Trophoblast cell (in vitro differentiated cells and primary cell): ENCODE results near the gene REEP5.

Source experiments
- DNase-seq, 2 donors: peaks; one replicate each; pipeline ENCODE4 v3.0.0-alpha.2; 2016
- H2AFZ ChIP-seq: 2 replicates; pipeline ENCODE4 v1.6.1; 2013; ENCODE audit warnings: low read length, moderate library complexity, mild to moderate bottlenecking; ENCODE audit not compliant: insufficient read depth, poor library complexity
- H2AK5ac ChIP-seq: 2 replicates; pipeline ENCODE4 v1.6.1; 2013; ENCODE audit warnings: mild to moderate bottlenecking, low read length
- H2BK120ac ChIP-seq: 2 replicates; pipeline ENCODE4 v1.6.1; 2013; ENCODE audit warnings: low read length, mild to moderate bottlenecking, moderate library complexity; ENCODE audit not compliant: insufficient read depth, poor library complexity
- H2BK12ac ChIP-seq: 2 replicates; pipeline ENCODE4 v1.6.1; 2013; ENCODE audit warnings: mild to moderate bottlenecking, low read length, moderate library complexity
- H2BK5ac ChIP-seq: 2 replicates; pipeline ENCODE4 v1.6.1; 2013; ENCODE audit warnings: low read length, low read depth, moderate library complexity, mild to moderate bottlenecking; ENCODE audit not compliant: poor library complexity
- H3K14ac ChIP-seq: 2 replicates; pipeline ENCODE4 v1.6.1; 2013; ENCODE audit warnings: mild to moderate bottlenecking, low read length
- H3K18ac ChIP-seq: 2 replicates; pipeline ENCODE4 v1.6.1; 2013; ENCODE audit warnings: mild to moderate bottlenecking, low read length
- H3K23ac ChIP-seq: 2 replicates; pipeline ENCODE4 v1.6.1; 2013; ENCODE audit warnings: low read length
- H3K27ac ChIP-seq: 2 replicates; pipeline ENCODE4 v1.5.1; 2013; ENCODE audit warnings: low read depth, mild to moderate bottlenecking, inconsistent platforms, low read length, moderate library complexity
- H3K27me3 ChIP-seq: 2 replicates; pipeline ENCODE4 v1.6.1; 2013; ENCODE audit warnings: inconsistent platforms, mild to moderate bottlenecking, low read length, moderate library complexity; ENCODE audit not compliant: insufficient read depth
- H3K36me3 ChIP-seq, 2 experiments: 1 replicate in 1 of 2; 2 replicates in 1 of 2; pipeline ENCODE4 v1.6.1; 2013; ENCODE audit warnings: low read length in 2 of 2, mild to moderate bottlenecking in 2 of 2, moderate library complexity in 1 of 2; ENCODE audit not compliant: insufficient read depth in 2 of 2, control insufficient read depth in 1 of 2
- H3K4ac ChIP-seq: 2 replicates; pipeline ENCODE4 v1.6.1; 2013; ENCODE audit warnings: low read depth, mild to moderate bottlenecking, low read length, moderate library complexity
- H3K4me1 ChIP-seq, 2 experiments: 1 replicate in 1 of 2; 2 replicates in 1 of 2; pipeline ENCODE4 v1.6.1; 2013; ENCODE audit warnings: low read length in 2 of 2, mild to moderate bottlenecking in 2 of 2, moderate library complexity in 1 of 2; ENCODE audit not compliant: insufficient read depth in 2 of 2, control insufficient read depth in 1 of 2
- H3K4me2 ChIP-seq: 2 replicates; pipeline ENCODE4 v1.6.1; 2013; ENCODE audit warnings: inconsistent platforms, mild to moderate bottlenecking, low read length, moderate library complexity
- H3K4me3 ChIP-seq: 2 replicates; pipeline ENCODE4 v1.5.1; 2013; ENCODE audit warnings: mild to moderate bottlenecking, low read depth, low read length, inconsistent platforms
- H3K79me1 ChIP-seq: one replicate; pipeline ENCODE4 v1.6.1; 2013; ENCODE audit warnings: low read length
- H3K79me2 ChIP-seq: 2 replicates; pipeline ENCODE4 v1.6.1; 2013; ENCODE audit warnings: low read length, mild to moderate bottlenecking; ENCODE audit not compliant: control insufficient read depth, insufficient read depth, poor library complexity
- H3K9ac ChIP-seq: 2 replicates; pipeline ENCODE4 v1.6.1; 2013; ENCODE audit warnings: mild to moderate bottlenecking, low read length
- H3K9me3 ChIP-seq: 2 replicates; pipeline ENCODE4 v1.6.1; 2013; ENCODE audit warnings: low read depth, mild to moderate bottlenecking, control low read depth, inconsistent platforms, low read length; ENCODE audit not compliant: insufficient read depth
- H4K12ac ChIP-seq: 2 replicates; pipeline ENCODE4 v1.6.1; 2013; ENCODE audit warnings: low read depth, mild to moderate bottlenecking, low read length, moderate library complexity
- H4K8ac ChIP-seq: 2 replicates; pipeline ENCODE4 v1.6.1; 2013; ENCODE audit warnings: low read depth, mild to moderate bottlenecking, low read length, moderate library complexity
- H4K91ac ChIP-seq: one replicate; pipeline ENCODE4 v1.6.1; 2013; ENCODE audit warnings: low read depth, mild to moderate bottlenecking, low read length, moderate library complexity
- WGBS: extraction: QIAGEN DNeasy Blood & Tissue Kit; methylation state at CpG from one replicate; pipeline ENCODE4 v1.1.7; 2013; ENCODE audit warnings: missing lambda C conversion rate; ENCODE audit not compliant: insufficient read length, insufficient coverage; ENCODE audit errors: extremely low coverage; 5-methylcytosine and 5-hydroxymethylcytosine counted together

Gene REEP5

GRCh38 chr5:112880219-112880964 is 41.6 kb downstream of the REEP5 start:
- no peak for DNase-seq
- H3K4me2 ChIP-seq, result no peak overlapping the region
- H3K27me3 ChIP-seq, result no peaks in the 10 kb centered on the region
- no peaks in the 10 kb centered on the region for H3K9me3 ChIP-seq
- no peak overlapping the region for H3K23ac ChIP-seq
- H2BK12ac ChIP-seq, result no peak overlapping the region
- no peaks in the 10 kb centered on the region for H3K4me1 ChIP-seq
- no peak overlapping the region for H3K4ac ChIP-seq
- no peak overlapping the region for H2AK5ac ChIP-seq
- no peak overlapping the region for H2BK120ac ChIP-seq
- H3K18ac ChIP-seq, result no peak overlapping the region
- peaks cover 8 to 39% of the 10 kb centered on the region in 2 experiments for H3K36me3 ChIP-seq
- no peak overlapping the region for H4K8ac ChIP-seq
- no peak overlapping the region for H3K14ac ChIP-seq
- H3K4me3 ChIP-seq, result no peak overlapping the region
- H4K91ac ChIP-seq, result no peak overlapping the region
- no peak overlapping the region for H3K9ac ChIP-seq
- no peaks in the 10 kb centered on the region for H3K79me1 ChIP-seq
- no CpG with 5 or more reads among the region's 2 CpGs for WGBS
- H4K12ac ChIP-seq, result no peak overlapping the region
- no peak overlapping the region for H3K27ac ChIP-seq
- H2BK5ac ChIP-seq, result no peak overlapping the region
- no peak overlapping the region for H2AFZ ChIP-seq
- no peaks in the 10 kb centered on the region for H3K79me2 ChIP-seq

DNA sequence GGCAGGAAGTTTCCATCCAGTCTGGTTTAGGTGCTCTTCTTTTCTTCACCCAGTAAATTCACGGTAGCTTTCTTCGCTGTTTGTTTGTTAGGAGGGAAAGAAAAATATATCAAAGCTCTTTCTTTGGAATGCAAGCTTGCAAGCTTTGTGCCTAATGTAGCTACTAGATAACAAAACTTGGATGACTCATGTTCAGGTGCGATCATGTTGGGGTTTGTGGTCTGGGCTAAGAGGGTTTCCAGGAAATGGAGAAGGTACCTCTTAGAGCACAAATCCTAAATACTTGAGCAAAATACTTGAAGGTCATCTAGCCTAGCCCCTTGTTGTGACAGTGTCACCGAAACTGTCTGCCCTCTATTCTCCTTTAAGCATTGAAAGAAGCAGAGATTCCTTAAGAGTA is 43.3 kb downstream of the REEP5 start:
- no peaks in the 10 kb centered on the region for H3K9me3 ChIP-seq
- no peak overlapping the region for H4K8ac ChIP-seq
- H3K4ac ChIP-seq, result no peak overlapping the region
- no peak overlapping the region for H3K14ac ChIP-seq
- H3K9ac ChIP-seq, result no peak overlapping the region
- no peak overlapping the region for H2BK5ac ChIP-seq
- no peak overlapping the region for H2AK5ac ChIP-seq
- no peak overlapping the region for H4K91ac ChIP-seq
- H2AFZ ChIP-seq, result no peak overlapping the region
- H3K36me3 ChIP-seq, result peaks cover 8 to 33% of the 10 kb centered on the region in 2 experiments
- H3K27me3 ChIP-seq, result no peaks in the 10 kb centered on the region
- H2BK120ac ChIP-seq, result no peak overlapping the region
- peak in 1 of 2 donors; percentile 67 for DNase-seq
- H3K23ac ChIP-seq, result no peak overlapping the region
- H3K4me3 ChIP-seq, result no peak overlapping the region
- H3K79me1 ChIP-seq, result no peaks in the 10 kb centered on the region
- no CpG with 5 or more reads among the region's 4 CpGs for WGBS
- no peak overlapping the region for H3K18ac ChIP-seq
- no peaks in the 10 kb centered on the region for H3K4me1 ChIP-seq
- peak overlapping the region; percentile 0 for H3K4me2 ChIP-seq
- H4K12ac ChIP-seq, result no peak overlapping the region
- H3K79me2 ChIP-seq, result no peaks in the 10 kb centered on the region
- no peak overlapping the region for H2BK12ac ChIP-seq
- H3K27ac ChIP-seq, result no peak overlapping the region

DNA sequence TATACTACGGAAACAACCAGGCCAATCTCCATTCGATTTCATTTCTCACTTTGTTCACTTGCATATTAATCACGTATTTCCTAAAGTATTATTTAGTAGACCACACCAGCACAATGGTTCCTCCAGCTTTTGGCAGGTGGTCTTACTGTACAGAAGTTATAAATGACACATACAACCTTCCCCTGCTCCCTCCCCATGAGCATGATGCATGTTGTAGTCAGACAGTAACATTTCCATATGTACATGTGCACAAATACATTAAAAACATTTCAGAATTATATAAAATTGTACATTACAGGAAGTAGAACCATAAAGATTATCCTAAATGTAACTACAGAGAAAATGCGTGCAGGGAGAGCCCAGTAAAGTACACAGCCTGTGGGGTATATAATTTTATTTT is 43.9 kb downstream of the REEP5 start:
- Histone ChIP-seq H3K9ac (no peak overlapping the region), H2BK120ac (no peak overlapping the region), H2BK5ac (no peak overlapping the region), H3K79me1 (no peaks in the 10 kb centered on the region), H2AK5ac (no peak overlapping the region), H3K4ac (no peak overlapping the region), H3K23ac (no peak overlapping the region), H3K27me3 (no peaks in the 10 kb centered on the region), H3K36me3 (peaks cover 8 to 31% of the 10 kb centered on the region in 2 experiments), H3K18ac (no peak overlapping the region), H3K9me3 (no peaks in the 10 kb centered on the region), H4K91ac (no peak overlapping the region), H2AFZ (no peak overlapping the region), H3K4me1 (no peaks in the 10 kb centered on the region), H3K79me2 (no peaks in the 10 kb centered on the region), H4K12ac (no peak overlapping the region), H3K4me3 (no peak overlapping the region), H4K8ac (no peak overlapping the region), H3K14ac (no peak overlapping the region), H3K4me2 (no peak overlapping the region), H3K27ac (no peak overlapping the region), H2BK12ac (no peak overlapping the region)
- no peak for DNase-seq
- no CpG with 5 or more reads among the region's 4 CpGs for WGBS

DNA sequence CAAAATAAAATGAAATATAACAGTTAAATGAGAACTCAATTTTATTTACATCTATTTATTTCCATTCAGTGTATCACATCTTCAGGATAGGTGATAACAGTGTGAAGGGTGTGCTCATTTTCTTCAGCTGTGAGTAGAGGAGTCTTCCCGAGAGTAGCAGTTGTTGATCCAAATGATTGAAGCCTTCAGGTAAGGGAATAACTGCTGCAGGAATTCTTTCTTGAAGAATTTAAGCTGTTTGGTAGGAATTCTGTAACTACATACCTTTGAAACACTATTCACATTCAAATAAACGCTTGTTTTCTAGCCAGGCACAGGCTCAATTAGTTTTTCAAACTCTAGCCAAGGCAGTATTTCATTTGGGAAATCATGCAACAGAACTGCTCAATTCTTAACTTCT is 45.7 kb downstream of the REEP5 start:
- H3K14ac ChIP-seq, result no peak overlapping the region
- no peak overlapping the region for H3K23ac ChIP-seq
- H4K91ac ChIP-seq, result no peak overlapping the region
- H3K9me3 ChIP-seq, result no peaks in the 10 kb centered on the region
- no peak overlapping the region for H2BK5ac ChIP-seq
- no peak overlapping the region for H3K18ac ChIP-seq
- no peak overlapping the region for H3K9ac ChIP-seq
- no peaks in the 10 kb centered on the region for H3K79me1 ChIP-seq
- H4K12ac ChIP-seq, result no peak overlapping the region
- no peaks in the 10 kb centered on the region for H3K4me1 ChIP-seq
- H3K4ac ChIP-seq, result no peak overlapping the region
- H3K4me3 ChIP-seq, result no peak overlapping the region
- no peak overlapping the region for H3K4me2 ChIP-seq
- peaks cover 8 to 20% of the 10 kb centered on the region in 2 experiments for H3K36me3 ChIP-seq
- H3K27me3 ChIP-seq, result no peaks in the 10 kb centered on the region
- no peaks in the 10 kb centered on the region for H3K79me2 ChIP-seq
- DNase-seq, result peak in 1 of 2 donors; percentile 59
- H4K8ac ChIP-seq, result no peak overlapping the region
- no peak overlapping the region for H3K27ac ChIP-seq
- no peak overlapping the region for H2BK12ac ChIP-seq
- H2AFZ ChIP-seq, result no peak overlapping the region
- H2BK120ac ChIP-seq, result no peak overlapping the region
- no CpG with 5 or more reads among the region's 2 CpGs for WGBS
- no peak overlapping the region for H2AK5ac ChIP-seq
